Measurements from ENCODE around the gene TTC39C. TPM values are rescaled to one million over a fixed set of nuclear protein-coding genes. Genes with fewer than 3 reads are reported as not detected.
A peak's percentile ranks its signal among the peaks of the same experiment; 100 is the strongest.
"Not testable (repeated sequence)": the region's sequence is repeated elsewhere in the genome, so short reads cannot be mapped to it uniquely, and the experiment has no call there.

TTC39C gene
- total RNA-seq, 3 donors from 2014 or later = 23.6 to 37.3 (median 31.5) TPM

DNA sequence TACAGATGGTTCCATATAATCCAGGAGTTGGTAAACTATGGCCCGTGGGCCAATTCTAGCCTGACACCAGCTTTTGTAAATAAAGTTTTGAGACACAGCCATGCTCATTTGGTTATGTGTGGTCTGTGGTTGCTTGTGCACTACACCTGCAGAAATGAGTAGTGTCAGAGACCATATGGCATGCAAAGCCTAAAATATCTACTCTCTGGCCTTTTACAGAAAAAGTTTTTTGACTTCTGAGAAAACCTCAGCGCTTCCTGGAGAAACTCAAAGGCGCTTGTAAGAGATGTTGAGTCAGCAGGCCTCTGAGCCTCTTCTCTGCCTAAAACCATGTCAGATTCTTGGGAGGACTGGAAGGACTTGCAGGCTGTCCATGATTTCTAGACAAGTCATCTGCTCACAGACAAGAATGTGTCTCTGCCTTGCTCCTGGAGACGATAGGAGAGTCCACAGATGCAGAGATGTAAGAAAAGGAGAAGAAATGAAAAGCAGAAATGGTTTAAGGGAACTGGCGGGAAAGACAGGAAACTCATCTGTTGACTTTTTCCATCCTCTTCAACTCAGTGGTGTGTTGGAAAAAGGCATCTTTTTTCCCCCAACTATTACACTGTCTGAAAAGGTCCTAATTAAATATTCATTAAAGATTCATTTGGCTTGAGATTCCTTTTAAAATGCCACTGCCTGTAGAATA is 5.2 kb downstream of the TTC39C start:
- DNase-seq = peak; percentile 39
- Mint-ChIP-seq H3K27me3 (ENCODE audit: low read depth) (no peaks in the 10 kb centered on the region), H3K4me3 (peak overlapping the region; percentile 68), H3K9me3 (no peaks in the 10 kb centered on the region), H3K36me3 (ENCODE audit: insufficient read depth) (peaks cover 20% of the 10 kb centered on the region), H3K4me1 (ENCODE audit: low read depth) (peaks cover 93% of the 10 kb centered on the region)
- ATAC-seq = peak; percentile 64 to 71

DNA sequence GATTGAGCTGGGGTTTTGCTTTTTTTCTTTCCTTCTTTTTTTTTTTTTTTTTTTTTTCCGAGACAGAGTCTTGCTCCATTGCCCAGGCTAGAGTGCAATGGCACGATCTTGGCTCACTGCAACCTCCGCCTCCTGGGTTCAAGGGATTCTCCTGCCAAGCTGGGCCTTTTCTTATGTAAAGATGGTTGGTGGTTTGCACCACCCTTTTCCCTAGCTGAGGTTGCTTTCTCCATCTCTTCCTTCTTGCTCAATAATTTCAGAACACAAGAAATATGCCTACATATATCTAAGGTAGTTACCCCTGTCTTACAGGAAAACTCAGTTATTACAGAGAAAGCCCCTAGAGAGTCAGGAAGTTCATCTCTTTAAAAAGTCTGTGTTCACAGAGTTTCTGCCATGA is 7.0 kb downstream of the TTC39C start:
- H3K4me3 Mint-ChIP-seq = peak overlapping the region; percentile 17
- DNase-seq = no peak
- H3K27me3 Mint-ChIP-seq (ENCODE audit: low read depth) = no peaks in the 10 kb centered on the region
- H3K4me1 Mint-ChIP-seq (ENCODE audit: low read depth) = peaks cover 99% of the 10 kb centered on the region
- no peak for ATAC-seq
- H3K9me3 Mint-ChIP-seq = no peaks in the 10 kb centered on the region
- H3K36me3 Mint-ChIP-seq (ENCODE audit: insufficient read depth) = peaks cover 23% of the 10 kb centered on the region

DNA sequence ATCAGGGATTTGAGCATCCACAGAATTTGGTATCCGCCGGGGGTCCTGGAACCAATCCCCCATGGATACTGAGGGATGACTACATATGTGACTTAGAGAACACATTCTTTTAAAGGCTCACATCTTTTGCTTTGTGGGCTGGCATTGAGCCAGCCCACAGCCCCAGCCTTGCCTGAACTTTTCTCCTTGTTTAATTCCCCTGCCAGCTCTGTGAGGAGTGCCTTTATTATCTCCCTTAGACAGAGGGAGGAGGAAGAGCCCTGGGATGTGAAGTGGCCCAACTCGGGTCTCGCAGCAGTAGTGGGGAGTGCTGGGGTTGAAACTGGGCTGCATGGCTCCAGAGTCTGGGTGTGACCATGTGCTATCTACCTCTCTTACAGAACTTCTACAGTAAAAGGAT is 7.6 kb downstream of the TTC39C start:
- no peak overlapping the region for H3K4me3 Mint-ChIP-seq
- H3K27me3 Mint-ChIP-seq (ENCODE audit: low read depth) = no peaks in the 10 kb centered on the region
- no peak for ATAC-seq
- DNase-seq = no peak
- H3K36me3 Mint-ChIP-seq (ENCODE audit: insufficient read depth) = peaks cover 25% of the 10 kb centered on the region
- peaks cover 99% of the 10 kb centered on the region for H3K4me1 Mint-ChIP-seq (ENCODE audit: low read depth)
- no peaks in the 10 kb centered on the region for H3K9me3 Mint-ChIP-seq

DNA sequence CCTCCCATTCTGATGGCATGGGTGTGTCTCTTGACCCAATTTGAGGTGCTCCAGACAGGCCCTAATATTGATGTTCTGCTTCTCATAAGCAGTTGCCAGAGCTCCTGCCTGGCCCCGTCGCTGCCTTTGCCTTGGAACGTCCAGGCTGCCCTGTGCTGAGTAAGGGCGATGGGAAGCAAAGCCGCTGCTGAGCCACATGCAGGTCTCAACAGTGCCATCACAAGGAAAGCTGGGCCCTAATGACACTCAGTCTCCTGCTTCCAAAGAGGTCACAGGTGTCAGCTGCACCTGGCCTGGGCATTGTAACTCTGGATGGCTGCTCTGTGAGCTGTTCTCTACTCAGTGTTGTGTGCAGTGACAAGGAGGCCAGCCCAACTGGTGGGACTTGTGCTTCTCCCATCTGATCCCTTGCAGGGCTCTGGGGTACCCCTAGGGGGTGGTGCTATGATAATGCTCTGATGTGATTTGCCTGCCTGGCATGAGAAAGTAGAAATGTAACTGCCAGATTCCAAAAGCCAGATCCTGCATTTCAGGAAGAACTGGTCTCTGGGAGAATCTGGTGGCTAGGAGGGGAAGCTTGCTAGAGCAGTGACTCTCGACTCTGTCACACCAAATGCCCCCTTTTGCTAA is 8.7 kb downstream of the TTC39C start:
- no peak overlapping the region for H3K4me3 Mint-ChIP-seq
- no peaks in the 10 kb centered on the region for H3K27me3 Mint-ChIP-seq (ENCODE audit: low read depth)
- peaks cover 28% of the 10 kb centered on the region for H3K36me3 Mint-ChIP-seq (ENCODE audit: insufficient read depth)
- DNase-seq (no peak), ATAC-seq (no peak)
- peaks cover 96% of the 10 kb centered on the region for H3K4me1 Mint-ChIP-seq (ENCODE audit: low read depth)
- no peaks in the 10 kb centered on the region for H3K9me3 Mint-ChIP-seq

DNA sequence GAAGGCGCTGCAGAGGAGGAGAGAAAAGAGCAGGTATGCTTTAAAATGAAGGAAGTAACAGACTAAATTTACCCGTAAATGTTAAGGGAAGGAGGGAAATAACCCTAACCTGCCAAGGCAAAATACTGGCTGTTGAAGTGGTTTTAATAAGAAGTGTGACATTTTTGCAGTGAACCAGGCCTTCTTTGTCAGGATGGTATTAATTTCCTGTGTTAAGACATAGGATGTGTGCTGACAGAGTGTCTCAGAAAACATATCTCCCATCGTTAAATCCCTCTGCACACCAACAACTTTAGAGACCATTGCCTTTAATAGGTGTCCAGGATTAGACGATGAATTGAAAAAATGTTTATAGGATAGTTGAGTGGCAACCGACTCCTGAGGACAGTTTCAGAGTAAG is 9.9 kb downstream of the TTC39C start:
- peaks cover 26% of the 10 kb centered on the region for H3K36me3 Mint-ChIP-seq (ENCODE audit: insufficient read depth)
- ATAC-seq = no peak

DNA sequence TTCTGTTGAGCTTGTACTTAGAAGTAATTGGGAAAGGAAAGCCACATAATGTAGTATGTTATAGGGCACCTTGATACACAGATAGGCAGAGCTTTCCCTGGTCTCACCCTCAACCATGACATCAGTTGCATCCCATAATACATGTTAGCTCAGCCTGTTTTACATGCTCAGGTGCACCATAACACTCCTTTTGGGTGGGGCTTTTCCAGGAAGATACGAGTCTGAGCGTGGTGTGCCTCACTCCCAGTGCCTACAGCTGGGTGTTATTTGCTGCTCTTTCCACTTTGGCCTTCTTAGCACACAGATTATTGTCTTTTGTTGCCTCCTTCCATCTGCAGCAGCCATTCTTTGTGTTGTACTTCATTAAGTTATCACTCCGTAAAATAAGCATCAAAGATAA is 11.9 kb downstream of the TTC39C start:
- ATAC-seq (no peak), DNase-seq (no peak)
- Mint-ChIP-seq H3K36me3 (ENCODE audit: insufficient read depth) (peaks cover 26% of the 10 kb centered on the region), H3K4me1 (ENCODE audit: low read depth) (peaks cover 89% of the 10 kb centered on the region), H3K9me3 (no peaks in the 10 kb centered on the region), H3K4me3 (no peak overlapping the region), H3K27me3 (ENCODE audit: low read depth) (no peaks in the 10 kb centered on the region)

More for the DNA sequence above, 9.9 kb downstream of the TTC39C start:
- peak overlapping the region; percentile 31 for H3K4me3 Mint-ChIP-seq
- H3K27me3 Mint-ChIP-seq (ENCODE audit: low read depth) = no peaks in the 10 kb centered on the region
- H3K4me1 Mint-ChIP-seq (ENCODE audit: low read depth) = peaks cover 92% of the 10 kb centered on the region
- H3K9me3 Mint-ChIP-seq = no peaks in the 10 kb centered on the region
- DNase-seq = no peak

DNA sequence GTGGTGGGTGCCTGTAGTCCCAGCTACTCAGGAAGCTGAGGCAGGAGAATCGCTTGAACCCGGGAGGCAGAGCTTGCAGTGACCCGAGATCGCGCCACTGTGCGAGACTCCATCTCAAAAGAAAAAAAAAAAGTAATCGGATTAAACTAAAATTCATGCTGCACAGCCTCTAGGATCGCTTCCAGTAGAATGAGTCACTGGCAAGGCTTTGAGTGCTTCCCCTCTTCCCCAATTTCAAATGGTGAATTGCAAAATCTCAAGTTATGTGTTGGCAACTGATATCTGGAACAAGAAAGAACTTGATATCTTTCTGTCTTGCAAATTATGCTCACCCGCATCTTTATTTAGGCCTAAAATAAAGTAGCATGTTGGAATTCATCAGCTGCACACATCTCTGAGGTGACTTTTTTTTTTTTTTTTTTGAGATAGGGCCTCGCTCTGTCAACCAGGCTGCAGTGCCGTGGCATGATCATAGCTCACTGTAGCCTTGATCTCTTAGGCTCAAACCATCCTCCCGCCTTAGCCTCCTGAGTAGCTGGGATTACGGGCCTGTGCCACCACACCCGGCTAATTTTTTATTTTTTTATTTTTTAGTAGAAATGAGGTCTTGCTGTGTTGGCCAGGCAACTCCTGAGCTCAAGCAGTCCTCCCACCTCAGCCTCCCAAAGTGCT is 12.7 kb downstream of the TTC39C start:
- no peak overlapping the region for H3K4me3 Mint-ChIP-seq
- no peaks in the 10 kb centered on the region for H3K27me3 Mint-ChIP-seq (ENCODE audit: low read depth)
- DNase-seq (no peak), ATAC-seq (no peak)
- no peaks in the 10 kb centered on the region for H3K9me3 Mint-ChIP-seq
- H3K4me1 Mint-ChIP-seq (ENCODE audit: low read depth) = peaks cover 89% of the 10 kb centered on the region
- H3K36me3 Mint-ChIP-seq (ENCODE audit: insufficient read depth) = peaks cover 33% of the 10 kb centered on the region

DNA sequence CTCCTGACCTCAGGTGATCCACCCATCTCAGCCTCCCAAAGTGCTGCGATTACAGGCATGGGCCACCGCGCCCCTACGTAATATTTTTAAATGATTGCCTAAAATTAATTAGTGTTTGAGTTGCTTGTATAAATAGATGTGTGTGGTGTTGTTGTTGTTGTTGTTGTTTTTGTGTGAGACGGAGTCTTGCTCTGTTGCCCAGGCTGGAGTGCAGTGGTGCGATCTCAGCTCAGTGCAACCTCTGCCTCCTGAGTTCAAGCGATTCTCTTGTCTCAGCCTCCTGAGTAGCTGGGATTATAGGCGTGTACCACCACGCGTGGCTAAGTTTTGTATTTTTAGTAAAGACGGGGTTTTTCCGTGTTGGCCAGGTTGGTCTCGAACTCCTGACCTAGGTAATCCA is 14.4 kb downstream of the TTC39C start:
- H3K4me3 Mint-ChIP-seq; H3K27me3 Mint-ChIP-seq (ENCODE audit: low read depth); ATAC-seq; DNase-seq; H3K9me3 Mint-ChIP-seq: not testable (repeated sequence)
- Mint-ChIP-seq H3K4me1 (ENCODE audit: low read depth) (peaks cover 88% of the 10 kb centered on the region), H3K36me3 (ENCODE audit: insufficient read depth) (peaks cover 32% of the 10 kb centered on the region)

DNA sequence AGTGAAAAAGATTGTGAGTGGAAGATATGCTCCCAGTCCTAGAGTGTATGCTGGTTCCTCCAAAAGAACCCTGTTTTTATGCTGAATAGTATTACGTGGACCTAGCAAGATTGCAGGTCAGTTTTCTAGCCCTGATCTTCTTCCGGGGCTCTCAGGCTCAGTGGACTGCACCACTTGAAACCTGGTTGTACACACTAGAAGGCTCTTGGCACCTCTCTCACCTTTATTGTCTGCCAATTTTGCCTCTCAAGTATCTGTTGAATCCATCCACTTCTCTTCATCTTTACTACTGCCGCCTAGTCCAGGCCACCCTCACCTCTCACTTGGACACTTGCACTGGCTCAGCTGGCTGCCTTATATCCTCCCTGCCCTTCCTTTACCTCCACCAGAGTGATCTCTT is 16.8 kb downstream of the TTC39C start:
- Mint-ChIP-seq H3K4me3 (no peak overlapping the region), H3K9me3 (no peaks in the 10 kb centered on the region), H3K36me3 (ENCODE audit: insufficient read depth) (peaks cover 32% of the 10 kb centered on the region), H3K27me3 (ENCODE audit: low read depth) (no peaks in the 10 kb centered on the region), H3K4me1 (ENCODE audit: low read depth) (peaks cover 82% of the 10 kb centered on the region)
- ATAC-seq = no peak
- no peak for DNase-seq

DNA sequence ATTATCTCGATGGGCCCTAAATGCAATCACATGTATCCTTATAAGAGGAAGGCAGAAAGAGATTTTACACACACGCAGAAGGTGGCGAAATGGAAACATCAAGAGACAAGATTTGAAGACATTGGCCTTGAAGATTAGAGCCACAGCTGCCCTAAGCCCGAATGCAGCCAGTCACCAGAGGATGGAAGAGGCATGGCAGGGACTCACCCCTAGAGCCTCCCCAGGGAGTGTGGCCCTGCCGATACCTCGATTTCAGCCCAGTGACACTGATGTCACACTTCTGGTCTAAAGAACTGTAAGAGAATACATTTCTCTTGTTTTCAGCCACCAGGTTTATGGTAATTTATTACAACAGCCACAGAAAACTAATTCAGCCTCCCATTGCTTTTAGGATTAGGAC is 17.4 kb downstream of the TTC39C start:
- Mint-ChIP-seq H3K36me3 (ENCODE audit: insufficient read depth) (peaks cover 28% of the 10 kb centered on the region), H3K27me3 (ENCODE audit: low read depth) (no peaks in the 10 kb centered on the region), H3K4me3 (no peak overlapping the region), H3K4me1 (ENCODE audit: low read depth) (peaks cover 82% of the 10 kb centered on the region), H3K9me3 (no peaks in the 10 kb centered on the region)
- ATAC-seq (no peak), DNase-seq (no peak)

DNA sequence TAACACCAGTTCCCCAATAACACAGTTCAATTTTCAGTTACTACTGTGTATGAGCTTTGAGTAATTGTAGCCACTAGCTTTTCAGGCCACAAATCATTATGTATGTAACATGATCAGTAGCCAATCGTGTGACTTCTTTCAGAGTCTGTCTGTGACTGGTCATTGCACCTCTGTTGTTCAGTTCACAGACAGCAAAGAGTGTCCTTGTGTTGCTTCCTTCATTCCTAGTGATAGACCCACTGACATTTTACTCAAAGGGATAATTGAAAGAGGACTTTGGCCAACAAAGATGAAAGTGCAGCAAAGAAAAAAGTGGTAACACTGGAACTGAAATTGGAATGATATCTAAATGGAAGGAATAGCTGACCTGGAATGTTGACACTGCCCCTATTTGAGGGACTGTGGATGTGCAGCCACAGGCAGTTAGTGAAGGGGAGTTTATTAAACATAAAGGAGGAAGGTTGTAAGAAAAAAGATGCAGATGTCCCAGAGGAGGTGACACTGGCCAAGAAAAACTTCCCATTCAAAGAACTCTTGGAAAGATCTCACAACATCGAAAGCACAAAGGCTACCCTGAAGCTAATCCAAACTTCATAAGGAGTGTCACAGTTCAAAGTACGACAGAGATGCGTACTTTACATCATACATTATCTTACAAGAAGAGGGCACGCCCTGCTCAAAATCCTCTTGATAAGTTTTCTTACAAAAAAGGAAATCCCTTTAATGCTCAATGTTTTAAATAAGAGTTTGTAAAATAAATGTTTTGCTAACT is 19.3 kb downstream of the TTC39C start:
- DNase-seq = no peak
- Mint-ChIP-seq H3K36me3 (ENCODE audit: insufficient read depth) (peaks cover 33% of the 10 kb centered on the region), H3K4me1 (ENCODE audit: low read depth) (peaks cover 85% of the 10 kb centered on the region), H3K9me3 (no peaks in the 10 kb centered on the region), H3K27me3 (ENCODE audit: low read depth) (no peaks in the 10 kb centered on the region), H3K4me3 (no peak overlapping the region)
- peak; percentile 46 for ATAC-seq

DNA sequence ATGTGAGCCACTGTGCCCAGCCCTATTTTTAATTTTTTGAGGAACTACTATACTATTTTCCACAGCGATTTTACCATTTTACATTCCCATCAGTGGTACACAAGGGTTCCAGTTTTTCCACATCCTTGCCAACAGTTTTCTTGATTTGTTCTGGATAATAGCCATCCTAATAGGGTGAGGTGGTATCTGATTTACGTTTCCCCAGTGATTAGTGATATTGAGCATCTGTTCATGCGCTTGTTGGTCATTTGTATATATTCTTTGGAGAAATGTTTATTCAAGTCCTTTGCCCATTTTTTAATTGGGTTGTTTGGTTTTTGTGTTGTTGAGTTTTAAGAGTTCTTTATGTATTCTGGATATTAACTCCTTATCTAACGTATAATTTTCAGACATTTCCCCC is 20.8 kb downstream of the TTC39C start:
- Mint-ChIP-seq H3K4me3 (no peak overlapping the region), H3K4me1 (ENCODE audit: low read depth) (peaks cover 86% of the 10 kb centered on the region), H3K27me3 (ENCODE audit: low read depth) (no peaks in the 10 kb centered on the region), H3K36me3 (ENCODE audit: insufficient read depth) (peaks cover 36% of the 10 kb centered on the region), H3K9me3 (no peaks in the 10 kb centered on the region)
- DNase-seq = no peak
- no peak for ATAC-seq

DNA sequence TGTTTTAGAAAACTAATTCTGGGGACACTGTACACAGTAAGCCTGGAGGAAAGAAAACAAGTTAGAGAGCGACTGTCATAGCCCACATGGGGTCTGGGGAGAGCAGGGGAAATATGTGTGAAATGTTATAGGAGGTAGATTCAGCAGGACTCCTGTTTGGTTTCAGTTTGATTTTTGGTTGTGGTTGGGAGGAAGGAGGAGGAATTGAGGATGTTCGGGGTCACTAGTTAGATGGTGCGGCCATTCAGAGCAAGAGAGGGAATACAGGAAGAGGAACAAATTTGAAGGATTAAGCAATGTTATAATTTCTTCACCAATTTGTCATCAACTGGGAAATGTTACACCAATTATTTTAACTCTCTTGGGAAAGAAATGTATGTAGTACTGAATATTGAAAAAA is 25.1 kb downstream of the TTC39C start:
- no peaks in the 10 kb centered on the region for H3K9me3 Mint-ChIP-seq
- no peaks in the 10 kb centered on the region for H3K27me3 Mint-ChIP-seq (ENCODE audit: low read depth)
- peaks cover 91% of the 10 kb centered on the region for H3K4me1 Mint-ChIP-seq (ENCODE audit: low read depth)
- peaks cover 20% of the 10 kb centered on the region for H3K36me3 Mint-ChIP-seq (ENCODE audit: insufficient read depth)
- peak overlapping the region; percentile 17 for H3K4me3 Mint-ChIP-seq
- ATAC-seq (no peak), DNase-seq (no peak)

DNA sequence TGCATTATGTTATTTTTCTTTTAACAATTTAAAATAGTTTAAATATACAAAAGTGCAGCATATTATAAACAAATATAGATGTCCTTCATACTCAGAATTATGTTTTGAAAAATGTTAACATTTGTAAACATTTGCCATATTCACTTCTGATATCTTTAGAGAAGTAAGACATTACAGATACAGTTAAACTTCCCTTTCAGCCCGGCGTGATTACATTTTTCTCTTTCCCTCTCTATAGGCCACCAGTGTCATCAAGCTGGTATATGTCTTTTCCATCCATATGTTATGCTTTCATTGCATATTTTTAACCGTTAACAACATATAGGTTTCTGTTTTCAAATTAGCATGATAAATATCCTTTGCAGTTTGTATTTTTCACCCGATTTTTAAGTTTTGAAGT is 27.1 kb downstream of the TTC39C start:
- no peak for ATAC-seq

More for the DNA sequence above, 27.1 kb downstream of the TTC39C start:
- Mint-ChIP-seq H3K4me3 (no peak overlapping the region), H3K4me1 (ENCODE audit: low read depth) (peaks cover 80% of the 10 kb centered on the region), H3K27me3 (ENCODE audit: low read depth) (no peaks in the 10 kb centered on the region), H3K9me3 (no peaks in the 10 kb centered on the region), H3K36me3 (ENCODE audit: insufficient read depth) (peaks cover 17% of the 10 kb centered on the region)
- no peak for DNase-seq

All from activated T-cell treated with anti-CD3 and anti-CD28 coated beads, Interleukin-2, amount 50 U/mL, for 4 hours (primary cell).